Fibroblast of pulmonary artery (primary cell): ENCODE data around the gene MRPL41.
"Not testable (repeated sequence)": the region's sequence is repeated elsewhere in the genome, so short reads cannot be mapped to it uniquely, and the experiment has no call there.

Source experiments
- DNase-seq: peaks from one replicate; pipeline ENCODE4 v3.0.0-alpha.2; 2010; ENCODE audit warnings: low read depth
- H3K4me3 ChIP-seq: replicated peaks from 2 replicates; pipeline ENCODE4 v1.5.1; 2011; ENCODE audit warnings: low read depth, mild to moderate bottlenecking, control low read depth, low read length, moderate library complexity
- CTCF ChIP-seq: IDR thresholded peaks from 2 replicates; pipeline ENCODE4 v1.5.1; 2011; ENCODE audit warnings: mild to moderate bottlenecking, control low read depth, low read length, inconsistent platforms; ENCODE audit errors: missing control alignments

MRPL41 gene

GRCh38 chr9:137564134-137564533 is 12.5 kb downstream of the MRPL41 start:
- no peak for DNase-seq
- no peak for TF ChIP-seq CTCF
- H3K4me3 ChIP-seq, result no peak overlapping the region

- H3K4me3 ChIP-seq, result no peak overlapping the region
- TF ChIP-seq CTCF, result no peak
- no peak for DNase-seq
Observed at GRCh38 chr9:137564817-137565411, 13.2 kb downstream of the MRPL41 start.

- H3K4me3 ChIP-seq, DNase-seq: not testable (repeated sequence)
Observed at GRCh38 chr9:137568445-137568844, 16.8 kb downstream of the MRPL41 start.

- no peak for TF ChIP-seq CTCF
- H3K4me3 ChIP-seq, result no peak overlapping the region
- DNase-seq, result no peak
Observed at GRCh38 chr9:137569609-137570203, 18.0 kb downstream of the MRPL41 start.

GRCh38 chr9:137570566-137570965 is 18.9 kb downstream of the MRPL41 start:
- no peak for DNase-seq
- TF ChIP-seq CTCF, result no peak
- H3K4me3 ChIP-seq, result no peak overlapping the region

GRCh38 chr9:137574192-137574591 is 22.5 kb downstream of the MRPL41 start:
- no peak for TF ChIP-seq CTCF
- DNase-seq, result no peak
- no peak overlapping the region for H3K4me3 ChIP-seq

- no peak overlapping the region for H3K4me3 ChIP-seq
- DNase-seq, result no peak
- no peak for TF ChIP-seq CTCF
Observed at GRCh38 chr9:137575364-137575715, 23.7 kb downstream of the MRPL41 start.
